CD4-positive, CD25-positive, alpha-beta regulatory T cell (primary cell): Measurements from ENCODE around the gene MEG3. TPM values are rescaled to one million over a fixed set of nuclear protein-coding genes. Genes with fewer than 3 reads are reported as not detected.
A peak's percentile ranks its signal among the peaks of the same experiment; 100 is the strongest.

Experiments
- ATAC-seq, 2 donors: fragments of 150-1000 bp; cut with Tn5 transposase; one replicate each; pipeline ENCODE4 v1.10.0; 2021; ENCODE audit warnings: low read depth in 2 of 2, moderate number of reproducible peaks in 2 of 2, moderate library complexity in 1 of 2
- DNase-seq, 3 donors: peaks; one replicate each; pipeline versions ENCODE4 v3.0.0 to v3.0.0-alpha.2; 2012 to 2022; ENCODE audit warnings: mixed read lengths in 1 of 3
- H3K27ac ChIP-seq: one replicate; pipeline ENCODE4 v1.7.0; 2013; ENCODE audit warnings: mild to moderate bottlenecking, low read length; ENCODE audit not compliant: insufficient read depth, poor library complexity, severe bottlenecking
- H3K27me3 ChIP-seq: one replicate; pipeline ENCODE4 v1.7.0; 2013; ENCODE audit warnings: low read length; ENCODE audit not compliant: control insufficient read depth, insufficient read depth
- H3K36me3 ChIP-seq: one replicate; pipeline ENCODE4 v1.7.0; 2013; ENCODE audit warnings: mild to moderate bottlenecking, low read length, moderate library complexity; ENCODE audit not compliant: control insufficient read depth, insufficient read depth
- H3K4me1 ChIP-seq: 2 replicates; pipeline ENCODE4 v1.7.0; 2013; ENCODE audit warnings: mild to moderate bottlenecking, low read length; ENCODE audit not compliant: insufficient read depth, control insufficient read depth, poor library complexity, severe bottlenecking
- H3K4me3 ChIP-seq: one replicate; pipeline ENCODE4 v1.7.0; 2013; ENCODE audit warnings: low read depth, mild to moderate bottlenecking, low read length, moderate library complexity
- H3K9me3 ChIP-seq, 2 experiments: 1 replicate in 1 of 2; 2 replicates in 1 of 2; pipeline ENCODE4 v1.7.0; 2013; ENCODE audit warnings: low read length in 2 of 2, mild to moderate bottlenecking in 1 of 2, moderate library complexity in 1 of 2; ENCODE audit not compliant: control insufficient read depth in 2 of 2
- H3K27ac Mint-ChIP-seq, 3 donors: one replicate each; pipeline ENCODE4 v1.8.0; 2020 to 2022; ENCODE audit warnings: mild to moderate bottlenecking in 3 of 3, mixed read lengths in 3 of 3, moderate library complexity in 2 of 3
- H3K27me3 Mint-ChIP-seq: one replicate; pipeline ENCODE4 v1.8.0; 2022; ENCODE audit warnings: mild to moderate bottlenecking, mixed read lengths
- H3K36me3 Mint-ChIP-seq: one replicate; pipeline ENCODE4 v1.8.0; 2020; ENCODE audit warnings: mixed read lengths
- H3K4me1 Mint-ChIP-seq, 4 donors: one replicate each; pipeline ENCODE4 v1.8.0; 2020 to 2022; ENCODE audit warnings: mixed read lengths in 4 of 4, mild to moderate bottlenecking in 1 of 4
- H3K4me3 Mint-ChIP-seq, 4 donors: one replicate each; pipeline ENCODE4 v1.8.0; 2020 to 2022; ENCODE audit warnings: mild to moderate bottlenecking in 4 of 4, mixed read lengths in 4 of 4, moderate library complexity in 3 of 4
- H3K9me3 Mint-ChIP-seq, 7 donors: one replicate each; pipeline ENCODE4 v1.8.0; 2020 to 2022; ENCODE audit warnings: mixed read lengths in 7 of 7, mild to moderate bottlenecking in 3 of 7, moderate library complexity in 2 of 7
- polyA plus RNA-seq, 4 donors: library from polyadenylated mRNA; unstranded; fragments of 300-500 nt; fragmentation: Illumina TruSeq; gene quantifications; one replicate each; pipeline ENCODE4 v1.2.3, GENCODE V29; 2021
- total RNA-seq: library from RNA; stranded (reverse); gene quantifications from one replicate; pipeline ENCODE4 v1.2.3, GENCODE V29; 2022

MEG3 gene
- total and polyA plus RNA-seq, 5 donors from 2014 or later, result 0.10 TPM; not detected in 4

GRCh38 chr14:100824091-100824551, 1.8 kb upstream of the MEG3 start:
- ATAC-seq, result no peak
- peaks cover 0 to 11% (median 1%) of the 10 kb centered on the region in 4 donors for H3K4me1 Mint-ChIP-seq
- H3K4me1 ChIP-seq, result no peaks in the 10 kb centered on the region
- H3K4me3 Mint-ChIP-seq, result no peak overlapping the region
- H3K27me3 Mint-ChIP-seq, result peaks cover 41% of the 10 kb centered on the region
- no peak for DNase-seq
- no peaks in the 10 kb centered on the region for H3K27me3 ChIP-seq
- H3K9me3 Mint-ChIP-seq, result peaks cover 0 to 5% (median 0%) of the 10 kb centered on the region in 7 donors
- H3K36me3 ChIP-seq, result no peaks in the 10 kb centered on the region
- H3K4me3 ChIP-seq, result no peak overlapping the region
- no peaks in the 10 kb centered on the region for H3K36me3 Mint-ChIP-seq
- H3K27ac ChIP-seq, result no peak overlapping the region
- no peaks in the 10 kb centered on the region for H3K9me3 ChIP-seq
- H3K27ac Mint-ChIP-seq, result no peak overlapping the region

- Mint-ChIP-seq H3K27me3 (peaks cover 49% of the 10 kb centered on the region), H3K4me1 (peaks cover 0 to 11% (median 1%) of the 10 kb centered on the region in 4 donors), H3K36me3 (no peaks in the 10 kb centered on the region), H3K9me3 (peaks cover 0 to 3% (median 0%) of the 10 kb centered on the region in 7 donors), H3K4me3 (peak overlapping the region in 1 of 4 donors; percentile 21), H3K27ac (no peak overlapping the region)
- Histone ChIP-seq H3K36me3 (no peaks in the 10 kb centered on the region), H3K27me3 (no peaks in the 10 kb centered on the region), H3K4me1 (no peaks in the 10 kb centered on the region), H3K9me3 (no peaks in the 10 kb centered on the region), H3K27ac (no peak overlapping the region), H3K4me3 (no peak overlapping the region)
- no peak for ATAC-seq
- DNase-seq, result no peak
Measured at GRCh38 chr14:100824901-100825712, 811 bp upstream of the MEG3 start.

GRCh38 chr14:100826391-100827100, 628 bp downstream of the MEG3 start:
- Mint-ChIP-seq H3K9me3 (peaks cover 0 to 3% (median 0%) of the 10 kb centered on the region in 7 donors), H3K36me3 (no peaks in the 10 kb centered on the region), H3K4me1 (peaks cover 0 to 11% (median 1%) of the 10 kb centered on the region in 4 donors), H3K4me3 (peak overlapping the region in 1 of 4 donors; percentile 8), H3K27me3 (peaks cover 49% of the 10 kb centered on the region), H3K27ac (no peak overlapping the region)
- no peak overlapping the region for H3K27ac ChIP-seq
- no peaks in the 10 kb centered on the region for H3K9me3 ChIP-seq
- H3K27me3 ChIP-seq, result no peaks in the 10 kb centered on the region
- no peaks in the 10 kb centered on the region for H3K36me3 ChIP-seq
- DNase-seq (no peak), ATAC-seq (no peak)
- no peak overlapping the region for H3K4me3 ChIP-seq
- H3K4me1 ChIP-seq, result no peaks in the 10 kb centered on the region

GRCh38 chr14:100827101-100828021, 1.4 kb downstream of the MEG3 start:
- Mint-ChIP-seq H3K9me3 (peaks cover 0 to 3% (median 0%) of the 10 kb centered on the region in 7 donors), H3K27me3 (peaks cover 44% of the 10 kb centered on the region), H3K27ac (no peak overlapping the region), H3K4me1 (peaks cover 0 to 11% (median 1%) of the 10 kb centered on the region in 4 donors), H3K4me3 (no peak overlapping the region), H3K36me3 (no peaks in the 10 kb centered on the region)
- H3K27me3 ChIP-seq, result no peaks in the 10 kb centered on the region
- no peaks in the 10 kb centered on the region for H3K4me1 ChIP-seq
- ATAC-seq (no peak), DNase-seq (no peak)
- H3K4me3 ChIP-seq, result no peak overlapping the region
- H3K9me3 ChIP-seq, result no peaks in the 10 kb centered on the region
- no peaks in the 10 kb centered on the region for H3K36me3 ChIP-seq
- H3K27ac ChIP-seq, result no peak overlapping the region

- H3K27ac ChIP-seq, result no peak overlapping the region
- no peak overlapping the region for H3K4me3 ChIP-seq
- Mint-ChIP-seq H3K27me3 (peaks cover 38% of the 10 kb centered on the region), H3K4me1 (peaks cover 0 to 11% (median 1%) of the 10 kb centered on the region in 4 donors), H3K27ac (no peak overlapping the region), H3K9me3 (peaks cover 0 to 3% (median 0%) of the 10 kb centered on the region in 7 donors), H3K4me3 (no peak overlapping the region), H3K36me3 (no peaks in the 10 kb centered on the region)
- H3K4me1 ChIP-seq, result no peaks in the 10 kb centered on the region
- no peak for ATAC-seq
- H3K9me3 ChIP-seq, result no peaks in the 10 kb centered on the region
- DNase-seq, result no peak
- no peaks in the 10 kb centered on the region for H3K27me3 ChIP-seq
- H3K36me3 ChIP-seq, result no peaks in the 10 kb centered on the region
Measured at GRCh38 chr14:100828031-100828769, 2.3 kb downstream of the MEG3 start.

- H3K4me3 ChIP-seq, result no peak overlapping the region
- Mint-ChIP-seq H3K27me3 (peaks cover 25% of the 10 kb centered on the region), H3K36me3 (no peaks in the 10 kb centered on the region), H3K4me3 (no peak overlapping the region), H3K9me3 (peaks cover 0 to 3% (median 0%) of the 10 kb centered on the region in 7 donors), H3K4me1 (peaks cover 0 to 7% (median 0%) of the 10 kb centered on the region in 4 donors), H3K27ac (no peak overlapping the region)
- no peaks in the 10 kb centered on the region for H3K36me3 ChIP-seq
- no peaks in the 10 kb centered on the region for H3K27me3 ChIP-seq
- H3K9me3 ChIP-seq, result no peaks in the 10 kb centered on the region
- DNase-seq (no peak), ATAC-seq (no peak)
- no peaks in the 10 kb centered on the region for H3K4me1 ChIP-seq
- no peak overlapping the region for H3K27ac ChIP-seq
Measured at GRCh38 chr14:100830681-100831080, 4.8 kb downstream of the MEG3 start.
